CD14-positive monocyte (primary cell): ENCODE results near the gene SS18L1. TPM values are rescaled to one million over a fixed set of nuclear protein-coding genes. Genes with fewer than 3 reads are reported as not detected.
"Not testable (repeated sequence)": the region's sequence is repeated elsewhere in the genome, so short reads cannot be mapped to it uniquely, and the experiment has no call there.

ENCODE experiments used
- DNase-seq, 3 donors: peaks; one replicate each; pipeline ENCODE4 v3.0.0-alpha.2; 2011 to 2022
- H2AFZ ChIP-seq: 2 replicates; pipeline ENCODE4 v1.6.0; 2012; ENCODE audit warnings: mild to moderate bottlenecking, low read depth, low read length, inconsistent platforms; ENCODE audit not compliant: insufficient read depth, poor library complexity, severe bottlenecking
- H3K27ac ChIP-seq, 2 donors: 1 replicate in 1 of 2; 2 replicates in 1 of 2; pipeline ENCODE4 v1.5.1; 2012 to 2013; ENCODE audit warnings: low read length in 2 of 2, control low read depth in 1 of 2, inconsistent platforms in 1 of 2, low read depth in 1 of 2, mild to moderate bottlenecking in 1 of 2
- H3K27me3 ChIP-seq, 2 donors: one replicate each; pipeline versions ENCODE4 v1.6.0 to v1.6.1; 2011 to 2013; ENCODE audit warnings: low read length in 2 of 2; ENCODE audit not compliant: control insufficient read depth in 2 of 2, insufficient read depth in 2 of 2
- H3K36me3 ChIP-seq, 2 donors: replicated peaks in 1 of 2; 1 replicate in 1 of 2; 2 replicates in 1 of 2; pipeline versions ENCODE4 v1.5.1 to v1.6.1; 2012 to 2013; ENCODE audit warnings: low read length in 2 of 2, control low read depth in 1 of 2, inconsistent platforms in 1 of 2, mild to moderate bottlenecking in 1 of 2; ENCODE audit not compliant: insufficient read depth in 2 of 2, control insufficient read depth in 1 of 2
- H3K4me1 ChIP-seq, 2 donors: 1 replicate in 1 of 2; 2 replicates in 1 of 2; pipeline versions ENCODE4 v1.5.1 to v1.6.1; 2012 to 2013; ENCODE audit warnings: low read length in 2 of 2, control low read depth in 1 of 2, inconsistent platforms in 1 of 2, mild to moderate bottlenecking in 1 of 2, moderate library complexity in 1 of 2; ENCODE audit not compliant: insufficient read depth in 2 of 2, control insufficient read depth in 1 of 2
- H3K4me2 ChIP-seq: replicated peaks from 2 replicates; pipeline ENCODE3; 2012; ENCODE audit warnings: low read length, moderate library complexity, mild to moderate bottlenecking; ENCODE audit not compliant: poor library complexity, severe bottlenecking; ENCODE audit errors: extremely low read depth
- H3K4me3 ChIP-seq, 3 experiments: fragments of 200-600 bp in 1 of 3; sonication (generic) in 1 of 3; replicated peaks in 1 of 3; 1 replicate in 2 of 3; 2 replicates in 1 of 3; pipeline ENCODE4 v1.5.1; 2011 to 2013; ENCODE audit warnings: low read length in 3 of 3, mild to moderate bottlenecking in 3 of 3, control low read depth in 2 of 3, low read depth in 2 of 3, inconsistent platforms in 1 of 3, moderate library complexity in 1 of 3
- H3K79me2 ChIP-seq: 2 replicates; pipeline ENCODE4 v1.6.0; 2012; ENCODE audit warnings: mild to moderate bottlenecking, control low read depth, inconsistent platforms, low read length, moderate library complexity; ENCODE audit not compliant: insufficient read depth
- H3K9ac ChIP-seq: 2 replicates; pipeline ENCODE4 v1.6.0; 2017; ENCODE audit warnings: low read length, mild to moderate bottlenecking; ENCODE audit not compliant: insufficient read depth, poor library complexity, severe bottlenecking
- H3K9me3 ChIP-seq, 2 donors: replicated peaks in 1 of 2; 1 replicate in 1 of 2; 2 replicates in 1 of 2; pipeline versions ENCODE4 v1.5.1 to v1.6.1; 2012 to 2013; ENCODE audit warnings: low read length in 2 of 2, control low read depth in 1 of 2; ENCODE audit not compliant: control insufficient read depth in 1 of 2, insufficient read depth in 1 of 2
- H4K20me1 ChIP-seq: 2 replicates; pipeline ENCODE4 v1.6.0; 2012; ENCODE audit warnings: mild to moderate bottlenecking, low read length, control low read depth, moderate library complexity; ENCODE audit not compliant: insufficient read depth
- H3K27ac Mint-ChIP-seq, 7 donors: one replicate each; pipeline ENCODE4 v1.8.0; 2020; ENCODE audit warnings: mild to moderate bottlenecking in 7 of 7, mixed read lengths in 7 of 7, moderate library complexity in 6 of 7, inconsistent platforms in 2 of 7
- H3K27me3 Mint-ChIP-seq, 3 donors: one replicate each; pipeline ENCODE4 v1.8.0; 2021 to 2022; ENCODE audit warnings: low read depth in 3 of 3, mild to moderate bottlenecking in 3 of 3, mixed read lengths in 3 of 3, moderate library complexity in 3 of 3, inconsistent platforms in 1 of 3
- H3K36me3 Mint-ChIP-seq, 2 donors: one replicate each; pipeline ENCODE4 v1.8.0; 2020; ENCODE audit warnings: mixed read lengths in 2 of 2, inconsistent platforms in 1 of 2, mild to moderate bottlenecking in 1 of 2
- H3K4me1 Mint-ChIP-seq: one replicate; pipeline ENCODE4 v1.8.0; 2020; ENCODE audit warnings: mild to moderate bottlenecking, mixed read lengths
- H3K4me3 Mint-ChIP-seq, 2 donors: one replicate each; pipeline ENCODE4 v1.8.0; 2020; ENCODE audit warnings: mild to moderate bottlenecking in 2 of 2, mixed read lengths in 2 of 2, moderate library complexity in 1 of 2
- H3K9me3 Mint-ChIP-seq, 7 donors: one replicate each; pipeline ENCODE4 v1.8.0; 2020 to 2022; ENCODE audit warnings: mixed read lengths in 7 of 7, mild to moderate bottlenecking in 6 of 7, moderate library complexity in 6 of 7, inconsistent platforms in 2 of 7
- WGBS: methylation state at CpG from one replicate; pipeline ENCODE4 v1.1.5; 2013; ENCODE audit warnings: missing lambda C conversion rate; ENCODE audit not compliant: insufficient coverage; 5-methylcytosine and 5-hydroxymethylcytosine counted together
- intact Hi-C, 2 donors: fragments of 100-400 bp; cut with micrococcal nuclease; formaldehyde crosslinking; loops; one replicate each; pipeline versions ENCODE4 v1.15.0 to v1.15.1; 2023
- polyA plus RNA-seq, 3 donors: library from polyadenylated mRNA; depleted of rRNA in 1 of 3; unstranded in 2 of 3; stranded (reverse) in 1 of 3; fragments of 300-500 nt in 2 of 3; fragments of >200 nt in 1 of 3; fragmentation: Illumina TruSeq in 2 of 3; gene quantifications; 1 replicate in 2 of 3; 2 replicates in 1 of 3; pipeline ENCODE4 v1.2.3, GENCODE V29; 2012 to 2021
- TF ChIP-seq, protein P1 (sequence below): fragments of 200-600 bp; IDR thresholded peaks from one replicate; pipeline ENCODE4 v1.8.0; 2022; ENCODE audit warnings: antibody characterized with exemption, mild to moderate bottlenecking

SS18L1 gene
- polyA plus RNA-seq, 3 donors, result 0.75 to 16.5 (median 1.1) TPM

DNA sequence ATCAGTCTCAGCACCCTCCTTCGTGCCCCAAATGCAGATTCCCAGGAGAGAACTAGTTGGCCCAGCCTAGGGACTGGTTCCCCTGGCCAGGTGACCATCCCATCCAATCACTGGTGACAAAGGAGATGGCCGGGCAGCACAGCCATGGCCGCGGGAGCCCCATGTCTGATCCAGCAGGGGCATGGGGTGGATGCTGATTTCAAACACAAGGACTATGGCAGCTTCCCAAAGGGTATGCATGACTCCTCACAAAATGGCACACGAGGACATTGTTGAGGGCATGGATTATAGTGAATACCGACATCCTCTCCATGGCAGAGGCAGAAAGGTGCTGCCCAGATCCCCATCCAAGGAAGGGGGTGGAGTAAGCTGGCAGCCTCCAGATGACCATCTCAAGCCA is 31.2 kb upstream of the SS18L1 start:
- no peaks in the 10 kb centered on the region for H3K79me2 ChIP-seq
- H3K4me1 ChIP-seq, result no peaks in the 10 kb centered on the region
- no peaks in the 10 kb centered on the region for H3K36me3 ChIP-seq
- TF ChIP-seq, protein P1, sequence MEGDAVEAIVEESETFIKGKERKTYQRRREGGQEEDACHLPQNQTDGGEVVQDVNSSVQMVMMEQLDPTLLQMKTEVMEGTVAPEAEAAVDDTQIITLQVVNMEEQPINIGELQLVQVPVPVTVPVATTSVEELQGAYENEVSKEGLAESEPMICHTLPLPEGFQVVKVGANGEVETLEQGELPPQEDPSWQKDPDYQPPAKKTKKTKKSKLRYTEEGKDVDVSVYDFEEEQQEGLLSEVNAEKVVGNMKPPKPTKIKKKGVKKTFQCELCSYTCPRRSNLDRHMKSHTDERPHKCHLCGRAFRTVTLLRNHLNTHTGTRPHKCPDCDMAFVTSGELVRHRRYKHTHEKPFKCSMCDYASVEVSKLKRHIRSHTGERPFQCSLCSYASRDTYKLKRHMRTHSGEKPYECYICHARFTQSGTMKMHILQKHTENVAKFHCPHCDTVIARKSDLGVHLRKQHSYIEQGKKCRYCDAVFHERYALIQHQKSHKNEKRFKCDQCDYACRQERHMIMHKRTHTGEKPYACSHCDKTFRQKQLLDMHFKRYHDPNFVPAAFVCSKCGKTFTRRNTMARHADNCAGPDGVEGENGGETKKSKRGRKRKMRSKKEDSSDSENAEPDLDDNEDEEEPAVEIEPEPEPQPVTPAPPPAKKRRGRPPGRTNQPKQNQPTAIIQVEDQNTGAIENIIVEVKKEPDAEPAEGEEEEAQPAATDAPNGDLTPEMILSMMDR, result no peak
- no peak overlapping the region for H3K9ac ChIP-seq
- intact Hi-C loops, result no loop called here
- H3K27ac Mint-ChIP-seq, result no peak overlapping the region
- DNase-seq, result no peak
- no peak overlapping the region for H3K27ac ChIP-seq
- H3K27me3 ChIP-seq, result no peaks in the 10 kb centered on the region
- no peak overlapping the region for H3K4me2 ChIP-seq
- H3K9me3 Mint-ChIP-seq, result peaks cover 44 to 92% (median 86%) of the 10 kb centered on the region in 7 donors
- H3K4me3 Mint-ChIP-seq, result no peak overlapping the region
- H3K27me3 Mint-ChIP-seq, result peaks cover 8 to 22% (median 10%) of the 10 kb centered on the region in 3 donors
- H3K4me1 Mint-ChIP-seq, result no peaks in the 10 kb centered on the region
- H3K36me3 Mint-ChIP-seq, result no peaks in the 10 kb centered on the region
- WGBS, result 88% methylated on average over 5 of the region's 6 CpGs
- H3K9me3 ChIP-seq, result peaks cover 58 to 73% of the 10 kb centered on the region in 2 donors
- no peaks in the 10 kb centered on the region for H4K20me1 ChIP-seq
- H3K4me3 ChIP-seq, result no peak overlapping the region
- H2AFZ ChIP-seq, result no peak overlapping the region

DNA sequence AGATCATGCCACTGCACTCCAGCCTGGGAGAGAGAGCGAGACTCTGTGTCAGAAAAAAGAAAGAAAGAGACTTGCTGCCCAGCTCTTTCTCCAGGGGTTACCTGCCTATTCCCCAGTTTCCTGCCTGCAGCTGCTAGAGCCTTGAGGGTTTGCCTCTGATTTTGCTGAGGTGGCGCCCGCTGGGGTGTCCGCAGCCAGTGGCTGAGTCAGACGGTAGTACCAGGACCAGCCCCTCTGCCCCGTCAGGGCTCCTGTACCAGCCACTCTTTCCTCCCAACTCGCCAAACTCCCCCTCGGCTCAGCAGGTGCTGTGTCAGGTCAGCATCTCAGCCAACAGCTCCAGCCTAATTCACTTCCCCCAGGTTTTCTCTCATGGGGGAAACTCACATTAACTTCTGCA is 28.7 kb upstream of the SS18L1 start:
- Histone ChIP-seq H3K27me3 (peaks cover 0 to 5% of the 10 kb centered on the region in 2 donors), H3K9ac (no peak overlapping the region), H2AFZ (no peak overlapping the region), H3K9me3 (peaks cover 35 to 56% of the 10 kb centered on the region in 2 donors), H3K79me2 (no peaks in the 10 kb centered on the region), H4K20me1 (no peaks in the 10 kb centered on the region), H3K4me3 (no peak overlapping the region), H3K27ac (no peak overlapping the region), H3K4me2 (no peak overlapping the region), H3K36me3 (no peaks in the 10 kb centered on the region), H3K4me1 (no peaks in the 10 kb centered on the region)
- Mint-ChIP-seq H3K27me3 (peaks cover 15 to 43% (median 20%) of the 10 kb centered on the region in 3 donors), H3K27ac (no peak overlapping the region), H3K36me3 (no peaks in the 10 kb centered on the region), H3K4me3 (no peak overlapping the region), H3K9me3 (peaks cover 33 to 67% (median 61%) of the 10 kb centered on the region in 7 donors), H3K4me1 (no peaks in the 10 kb centered on the region)
- intact Hi-C loops, result no loop called here
- no peak for DNase-seq
- WGBS, result 55% methylated on average over 8 of the region's 8 CpGs
- TF ChIP-seq, protein P1, result no peak

DNA sequence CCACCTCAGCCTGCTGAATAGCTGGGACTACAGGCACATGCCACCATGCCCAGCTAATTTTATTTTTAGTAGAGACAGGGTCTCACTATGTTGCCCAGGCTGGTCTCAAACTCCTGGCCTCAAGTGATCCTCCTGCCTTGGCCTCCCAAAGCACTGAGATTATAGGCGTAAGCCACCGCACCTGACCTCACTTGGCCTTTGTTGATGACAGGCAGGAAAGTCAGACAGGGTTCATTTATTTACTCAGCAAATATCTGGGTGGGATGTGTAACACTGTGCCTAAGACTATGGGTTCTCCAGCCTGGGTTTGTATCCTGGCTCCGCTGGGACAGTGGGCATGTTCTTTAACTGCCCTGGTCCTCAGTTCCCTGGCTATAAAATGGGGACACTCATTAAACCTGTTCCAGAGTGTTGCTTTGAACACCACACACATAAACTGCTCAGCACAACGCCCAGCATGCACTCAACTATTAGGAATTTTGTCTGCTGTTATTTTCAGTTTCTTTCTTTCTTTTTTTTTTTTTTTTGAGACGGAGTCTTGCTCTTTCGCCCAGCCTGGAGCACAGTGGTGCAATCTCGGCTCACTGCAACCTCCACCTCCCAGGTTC is 27.7 kb upstream of the SS18L1 start:
- H2AFZ ChIP-seq, H3K36me3 ChIP-seq, H3K27ac Mint-ChIP-seq, intact Hi-C loops, H3K27me3 ChIP-seq, H3K79me2 ChIP-seq, DNase-seq, H3K36me3 Mint-ChIP-seq, H3K9ac ChIP-seq, H3K4me2 ChIP-seq, H4K20me1 ChIP-seq, H3K4me1 Mint-ChIP-seq, H3K4me3 Mint-ChIP-seq, H3K4me3 ChIP-seq, H3K27ac ChIP-seq, H3K4me1 ChIP-seq: not testable (repeated sequence)
- peaks cover 25 to 57% (median 51%) of the 10 kb centered on the region in 7 donors for H3K9me3 Mint-ChIP-seq
- 100% methylated on average over 3 of the region's 7 CpGs for WGBS
- H3K27me3 Mint-ChIP-seq, result peaks cover 15 to 43% (median 23%) of the 10 kb centered on the region in 3 donors
- H3K9me3 ChIP-seq, result peaks cover 26 to 46% of the 10 kb centered on the region in 2 donors
